Measurements from ENCODE around the gene EFNA3. TPM values are rescaled to one million over a fixed set of nuclear protein-coding genes. Genes with fewer than 3 reads are reported as not detected.

EFNA3 gene
- total RNA-seq, 1 experiment from 2014 or later = 7.5 TPM

DNA sequence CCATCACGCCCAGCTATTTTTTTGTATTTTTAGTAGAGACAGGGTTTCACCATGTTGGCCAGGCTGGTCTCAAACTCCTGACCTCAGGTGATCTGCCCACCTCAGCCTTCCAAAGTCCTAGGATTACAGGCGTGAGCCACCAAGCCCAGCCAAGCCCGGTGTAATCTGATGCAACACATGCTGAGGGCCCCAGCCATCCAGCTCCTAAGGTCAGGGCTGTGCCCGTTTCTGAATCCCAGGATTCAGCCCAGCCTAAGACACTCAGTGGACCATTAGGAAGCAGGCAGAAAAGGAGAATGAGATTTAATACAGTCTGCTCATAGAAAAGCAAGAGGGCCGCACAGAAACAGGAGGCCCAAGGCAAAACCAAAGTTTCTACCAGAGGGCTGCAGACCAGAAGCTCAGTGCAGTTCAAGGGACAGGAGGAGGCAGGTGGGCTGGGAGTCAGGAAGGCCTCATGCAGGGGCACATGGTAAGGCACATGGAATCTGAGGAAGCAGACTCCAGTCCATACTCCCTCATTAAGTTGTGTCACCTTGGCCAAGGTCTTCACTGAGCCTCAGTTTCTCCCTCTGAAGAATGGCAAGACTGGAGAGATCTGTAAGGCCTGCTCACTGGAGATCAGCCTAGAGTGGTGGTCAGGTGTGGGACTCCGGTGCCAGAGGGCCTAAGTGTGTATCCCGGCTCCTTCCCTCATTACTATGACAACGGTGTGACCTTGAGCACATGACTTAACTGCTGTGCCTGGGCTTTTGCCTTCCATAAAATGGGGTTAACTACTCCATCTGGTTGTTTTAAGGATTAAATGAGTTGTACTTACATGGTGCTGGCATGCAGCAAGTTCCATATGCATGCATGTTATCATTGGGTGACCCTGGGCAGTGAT is 29.9 kb upstream of the EFNA3 start:
- no peak for DNase-seq (ENCODE audit: low spot score)

DNA sequence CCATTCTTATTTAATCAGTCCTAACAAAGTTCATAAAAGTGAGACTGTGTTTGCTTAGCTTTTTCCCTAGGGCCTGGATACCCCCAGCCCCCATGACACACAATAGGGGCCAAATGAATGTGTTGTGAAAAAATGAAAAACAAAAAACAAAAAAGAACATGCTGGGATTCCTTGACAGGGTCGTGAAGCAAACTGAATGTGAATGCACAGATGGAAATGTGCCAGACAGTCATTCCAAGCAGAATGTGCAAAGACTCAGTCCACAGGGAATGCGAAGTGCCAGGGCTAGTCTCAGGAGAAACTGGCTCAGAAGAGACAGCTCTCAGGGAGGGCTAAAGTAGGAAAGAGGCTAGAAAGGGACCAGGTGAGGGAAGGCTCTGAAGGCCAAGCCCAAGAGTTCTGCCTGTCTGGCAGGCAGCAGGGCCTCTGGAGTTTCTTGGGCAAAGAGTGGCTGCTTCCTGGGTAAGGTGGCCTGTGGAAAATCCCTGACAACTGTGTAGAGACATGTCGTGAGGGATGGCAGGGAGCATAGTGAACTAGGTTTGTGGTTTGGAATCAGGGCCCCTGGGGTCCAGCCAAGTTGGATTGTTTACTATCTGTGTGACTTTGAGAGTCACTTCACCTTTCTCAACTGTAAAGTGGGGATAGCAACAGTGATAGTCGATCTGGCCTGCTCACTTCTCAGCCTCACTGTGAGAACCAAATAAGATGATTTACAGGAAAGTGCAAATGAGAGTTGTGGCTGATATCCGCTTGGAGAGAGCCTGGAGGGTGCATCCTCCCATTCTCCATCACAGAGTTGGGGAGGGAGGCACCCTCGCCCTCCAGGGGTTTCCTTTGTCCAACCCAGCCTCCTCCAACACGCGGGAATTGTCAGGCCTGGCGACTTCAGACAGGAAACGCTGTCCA is 28.7 kb upstream of the EFNA3 start:
- no peak for DNase-seq (ENCODE audit: low spot score)

DNA sequence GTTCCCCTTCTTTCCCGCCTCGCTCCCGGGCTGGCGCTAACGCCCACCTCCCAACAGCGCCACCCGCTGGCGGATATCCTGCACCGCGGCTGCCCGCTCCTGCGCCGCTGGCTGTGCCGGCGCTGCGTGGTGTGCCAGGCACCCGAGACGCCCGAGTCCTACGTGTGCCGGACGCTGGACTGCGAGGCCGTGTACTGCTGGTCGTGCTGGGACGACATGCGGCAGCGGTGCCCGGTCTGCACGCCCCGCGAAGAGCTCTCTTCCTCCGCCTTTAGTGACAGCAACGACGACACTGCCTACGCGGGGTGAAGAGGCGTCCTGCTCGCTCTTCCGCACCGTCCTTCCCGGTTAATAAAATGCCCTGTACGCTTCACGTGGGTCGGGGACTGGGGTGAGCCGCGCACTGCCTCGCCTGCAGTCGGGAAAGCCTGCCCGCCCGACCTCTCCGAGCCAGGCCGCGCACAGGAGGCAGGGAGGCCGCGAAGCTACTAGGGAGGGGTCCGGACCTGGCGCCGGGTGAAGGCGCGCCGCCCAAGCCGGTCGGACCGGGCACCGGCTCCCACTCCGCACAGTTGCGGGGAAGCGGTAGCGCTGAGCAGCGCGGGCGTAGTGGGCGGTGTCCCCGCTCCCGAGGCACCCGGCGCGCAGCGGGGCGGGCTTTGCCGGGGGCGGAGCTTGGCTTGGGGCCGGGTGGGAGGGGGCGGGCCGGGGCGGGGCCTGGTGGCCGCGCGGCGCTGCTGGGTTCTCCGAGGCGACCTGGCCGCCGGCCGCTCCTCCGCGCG is 27.9 kb upstream of the EFNA3 start, which contains the start of gene ADAM15:
Gene ADAM15, plus strand, starts transcription at position 757 of the 782 bp plus-strand sequence. CDS start 71 bp downstream, outside the sequence.
- peak; percentile 66 for DNase-seq (ENCODE audit: low spot score)

DNA sequence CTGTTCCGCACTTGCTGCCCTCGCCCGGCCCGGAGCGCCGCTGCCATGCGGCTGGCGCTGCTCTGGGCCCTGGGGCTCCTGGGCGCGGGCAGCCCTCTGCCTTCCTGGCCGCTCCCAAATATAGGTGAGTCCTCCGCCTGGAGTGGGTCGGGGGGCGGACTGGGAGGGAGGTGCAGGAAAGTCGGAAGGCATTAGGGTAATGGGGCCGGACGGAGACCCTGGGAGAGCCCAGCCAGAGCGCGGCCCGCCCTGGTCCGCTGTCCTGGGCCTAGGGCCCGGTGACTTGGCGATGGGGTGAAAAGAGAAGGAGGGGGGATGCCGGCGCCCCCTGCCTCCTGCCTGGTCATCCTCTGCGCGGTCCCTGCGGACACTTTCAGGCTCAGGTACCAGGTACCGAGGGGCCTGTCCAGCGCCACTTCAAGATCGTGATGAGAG is 27.3 kb upstream of the EFNA3 start:
- DNase-seq (ENCODE audit: low spot score) = no peak

DNA sequence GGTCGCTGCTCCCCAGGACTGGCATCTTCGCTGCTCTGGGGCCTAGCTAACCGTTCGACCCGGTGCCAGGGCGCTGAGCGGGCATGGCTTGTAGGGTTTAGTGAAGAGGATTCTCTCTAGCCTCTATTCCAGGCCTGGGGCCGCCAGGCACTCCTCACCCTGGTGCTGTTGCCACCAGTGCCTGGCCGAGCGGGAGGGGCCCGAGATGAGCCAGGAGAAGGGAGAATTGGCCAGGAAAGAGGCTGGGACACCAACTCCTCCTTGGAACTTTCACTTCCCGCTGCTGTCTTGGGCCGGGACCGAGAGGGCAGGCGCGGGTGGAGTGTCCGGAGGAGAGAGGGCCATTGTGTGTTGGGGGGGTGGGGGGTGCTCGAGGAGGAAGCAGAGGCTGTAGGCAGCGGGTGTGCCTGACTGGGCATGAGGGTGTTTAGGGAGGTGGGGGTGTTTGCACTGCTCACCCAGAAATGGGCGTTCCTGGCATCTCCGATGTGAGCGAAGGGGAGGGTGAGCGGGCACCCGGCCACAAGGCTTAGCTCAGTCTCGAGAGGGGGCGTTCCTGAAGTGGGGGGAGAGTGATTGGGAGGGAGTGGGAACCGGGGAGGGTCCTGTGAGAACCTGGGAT is 26.7 kb upstream of the EFNA3 start:
- DNase-seq (ENCODE audit: low spot score) = no peak

DNA sequence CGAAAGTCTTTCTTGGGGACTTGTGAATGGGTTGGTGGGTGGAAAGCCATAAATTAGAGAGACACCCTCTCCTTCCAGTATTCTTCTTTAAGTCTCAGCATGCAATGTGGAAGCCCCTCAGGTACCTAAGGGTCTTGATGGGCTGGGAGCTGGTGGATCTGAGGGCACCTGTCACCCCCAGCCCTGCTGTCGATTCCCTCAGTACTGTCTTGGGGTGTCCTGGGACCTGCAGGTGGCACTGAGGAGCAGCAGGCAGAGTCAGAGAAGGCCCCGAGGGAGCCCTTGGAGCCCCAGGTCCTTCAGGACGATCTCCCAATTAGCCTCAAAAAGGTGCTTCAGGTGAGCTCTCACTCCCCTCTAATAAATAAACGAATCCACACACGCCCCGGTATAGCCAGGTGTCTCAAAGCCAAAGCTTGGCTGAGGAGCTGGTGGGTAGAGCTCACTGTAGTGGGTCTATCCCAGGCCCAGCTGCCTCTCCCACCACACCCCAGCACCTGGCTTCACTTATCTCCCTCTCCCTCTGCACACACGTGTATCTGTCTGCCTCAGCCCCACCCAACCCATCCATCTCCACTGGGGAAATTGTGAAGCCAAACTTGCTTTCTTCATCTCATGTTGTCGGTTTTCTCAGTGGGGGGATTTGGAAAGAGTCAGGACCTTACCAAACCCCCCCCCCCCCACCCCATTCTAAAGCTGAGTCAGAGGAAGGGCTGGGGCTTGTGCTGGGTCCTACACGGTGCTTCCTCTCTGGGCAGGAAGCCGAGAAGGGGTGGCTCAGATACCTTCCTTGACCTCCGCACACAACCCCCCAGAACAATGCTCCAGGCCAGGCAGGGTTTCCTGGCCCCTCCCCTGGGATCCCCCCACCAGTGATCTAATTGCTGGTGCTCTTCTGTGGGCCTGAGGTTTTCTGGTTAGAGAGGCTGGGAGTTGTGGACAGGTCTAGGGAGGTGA is 25.9 kb upstream of the EFNA3 start:
- no peak for DNase-seq (ENCODE audit: low spot score)

DNA sequence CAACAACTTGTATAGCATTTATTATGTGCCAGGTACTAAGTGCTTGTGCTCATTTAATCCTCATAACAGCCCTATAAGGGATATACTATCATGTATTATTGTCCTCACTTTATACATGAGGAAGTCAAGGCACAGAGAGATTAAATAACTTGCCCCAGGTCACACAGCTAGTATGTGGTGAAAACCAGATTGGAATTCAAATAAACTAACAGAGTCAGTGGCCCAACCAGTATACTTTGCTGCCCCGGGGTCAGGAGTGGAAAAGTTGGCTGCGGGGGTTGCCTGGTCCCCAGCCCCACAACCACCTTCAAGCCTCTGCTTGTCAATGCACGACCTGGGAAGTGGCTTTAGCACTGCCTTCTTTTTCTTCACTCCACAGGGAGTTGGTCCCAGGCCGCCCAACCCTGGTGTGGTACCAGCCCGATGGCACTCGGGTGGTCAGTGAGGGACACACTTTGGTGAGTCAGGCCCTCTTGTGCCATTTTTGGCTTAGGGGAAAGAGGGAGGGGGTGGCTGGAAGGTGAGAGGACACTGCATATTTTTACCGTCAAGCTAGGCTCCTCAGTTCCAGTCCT is 25.0 kb upstream of the EFNA3 start:
- no peak for DNase-seq (ENCODE audit: low spot score)

DNA sequence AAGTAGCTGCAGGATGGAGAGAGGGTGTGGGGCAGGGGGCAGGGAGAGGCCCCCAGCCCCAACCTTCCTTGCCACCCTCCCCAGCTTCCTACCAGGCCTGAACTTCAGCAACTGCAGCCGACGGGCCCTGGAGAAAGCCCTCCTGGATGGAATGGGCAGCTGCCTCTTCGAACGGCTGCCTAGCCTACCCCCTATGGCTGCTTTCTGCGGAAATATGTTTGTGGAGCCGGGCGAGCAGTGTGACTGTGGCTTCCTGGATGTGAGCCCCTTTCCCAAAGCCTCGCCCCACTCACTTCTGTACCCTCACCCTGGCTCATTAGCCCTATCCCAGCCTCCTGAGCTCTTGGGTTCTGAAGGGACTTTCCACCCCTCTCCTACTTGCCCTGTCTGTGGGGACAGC is 21.5 kb upstream of the EFNA3 start:
- DNase-seq (ENCODE audit: low spot score) = no peak

DNA sequence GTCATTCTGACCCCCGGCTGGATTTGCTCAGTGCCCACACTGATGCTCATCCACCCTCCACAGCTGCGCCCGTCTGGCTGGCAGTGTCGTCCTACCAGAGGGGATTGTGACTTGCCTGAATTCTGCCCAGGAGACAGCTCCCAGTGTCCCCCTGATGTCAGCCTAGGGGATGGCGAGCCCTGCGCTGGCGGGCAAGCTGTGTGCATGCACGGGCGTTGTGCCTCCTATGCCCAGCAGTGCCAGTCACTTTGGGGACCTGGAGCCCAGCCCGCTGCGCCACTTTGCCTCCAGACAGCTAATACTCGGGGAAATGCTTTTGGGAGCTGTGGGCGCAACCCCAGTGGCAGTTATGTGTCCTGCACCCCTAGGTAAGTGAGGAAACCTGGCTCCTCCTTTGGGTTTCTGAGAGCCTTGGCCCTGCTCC is 20.8 kb upstream of the EFNA3 start:
- no peak for DNase-seq (ENCODE audit: low spot score)

DNA sequence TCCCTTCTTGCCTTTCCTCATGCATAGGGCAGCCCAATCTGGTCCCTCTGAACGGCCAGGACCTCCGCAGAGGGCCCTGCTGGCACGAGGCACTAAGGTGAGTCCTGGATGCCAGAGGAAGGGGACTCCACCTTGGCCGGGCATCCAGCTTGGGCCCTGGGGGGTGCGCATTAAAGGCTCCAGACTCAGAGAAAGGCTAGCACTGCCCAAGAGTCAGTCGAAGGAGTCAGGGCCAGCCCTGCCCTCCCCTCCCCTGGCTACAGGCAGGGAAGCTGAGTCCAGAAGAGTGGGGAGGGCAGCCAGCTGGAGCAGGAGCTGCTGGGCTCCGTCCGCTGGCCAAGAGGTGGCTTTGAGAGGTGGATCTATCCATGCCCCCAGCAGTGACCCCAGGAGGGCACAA is 17.9 kb upstream of the EFNA3 start:
- DNase-seq (ENCODE audit: low spot score) = no peak

DNA sequence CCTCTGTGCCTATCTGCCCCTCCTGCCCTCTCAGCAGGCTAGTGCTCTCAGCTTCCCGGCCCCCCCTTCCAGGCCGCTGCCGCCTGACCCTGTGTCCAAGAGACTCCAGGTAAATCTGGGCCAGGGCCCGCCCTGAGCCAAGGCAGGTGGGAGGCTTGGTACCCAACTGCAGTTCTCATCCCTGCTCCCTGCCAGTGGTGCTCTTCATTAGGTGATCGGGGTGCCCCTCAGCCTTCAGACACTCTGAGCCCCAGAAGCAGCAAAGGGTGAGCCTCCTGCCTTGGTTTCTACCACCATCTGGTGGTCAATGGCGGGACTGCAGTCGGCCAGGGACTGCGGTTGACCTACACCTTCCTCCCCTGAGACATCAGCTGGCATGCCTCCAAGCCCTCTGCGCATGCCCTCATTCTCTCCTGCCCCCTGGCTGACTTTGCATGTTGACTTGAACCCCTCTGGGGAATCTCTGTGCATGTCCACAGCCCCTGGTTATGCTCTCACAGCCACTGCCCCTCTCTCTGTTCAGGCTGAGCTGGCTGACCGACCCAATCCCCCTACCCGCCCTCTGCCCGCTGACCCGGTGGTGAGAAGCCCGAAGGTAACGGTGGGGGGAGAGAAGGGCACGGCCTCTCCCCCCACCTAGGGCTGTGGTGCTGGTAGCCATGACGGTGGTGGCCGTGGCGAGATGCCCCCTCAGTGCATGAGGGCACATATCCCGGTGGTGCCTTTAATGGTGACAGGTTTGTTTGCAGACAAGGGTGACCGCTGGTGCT is 17.1 kb upstream of the EFNA3 start:
- DNase-seq (ENCODE audit: low spot score) = peak; percentile 81

DNA sequence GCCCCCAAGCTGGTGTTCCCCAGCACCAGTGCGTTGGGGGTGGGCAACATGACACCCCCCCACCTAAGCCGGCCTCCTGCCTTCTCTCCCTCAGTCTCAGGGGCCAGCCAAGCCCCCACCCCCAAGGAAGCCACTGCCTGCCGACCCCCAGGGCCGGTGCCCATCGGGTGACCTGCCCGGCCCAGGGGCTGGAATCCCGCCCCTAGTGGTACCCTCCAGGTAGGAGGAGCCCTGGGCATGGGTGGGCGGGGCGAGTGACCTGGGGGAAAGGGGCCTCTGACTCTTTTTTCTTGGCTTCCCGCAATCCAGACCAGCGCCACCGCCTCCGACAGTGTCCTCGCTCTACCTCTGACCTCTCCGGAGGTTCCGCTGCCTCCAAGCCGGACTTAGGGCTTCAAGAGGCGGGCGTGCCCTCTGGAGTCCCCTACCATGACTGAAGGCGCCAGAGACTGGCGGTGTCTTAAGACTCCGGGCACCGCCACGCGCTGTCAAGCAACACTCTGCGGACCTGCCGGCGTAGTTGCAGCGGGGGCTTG is 16.4 kb upstream of the EFNA3 start:
- DNase-seq (ENCODE audit: low spot score) = no peak

DNA sequence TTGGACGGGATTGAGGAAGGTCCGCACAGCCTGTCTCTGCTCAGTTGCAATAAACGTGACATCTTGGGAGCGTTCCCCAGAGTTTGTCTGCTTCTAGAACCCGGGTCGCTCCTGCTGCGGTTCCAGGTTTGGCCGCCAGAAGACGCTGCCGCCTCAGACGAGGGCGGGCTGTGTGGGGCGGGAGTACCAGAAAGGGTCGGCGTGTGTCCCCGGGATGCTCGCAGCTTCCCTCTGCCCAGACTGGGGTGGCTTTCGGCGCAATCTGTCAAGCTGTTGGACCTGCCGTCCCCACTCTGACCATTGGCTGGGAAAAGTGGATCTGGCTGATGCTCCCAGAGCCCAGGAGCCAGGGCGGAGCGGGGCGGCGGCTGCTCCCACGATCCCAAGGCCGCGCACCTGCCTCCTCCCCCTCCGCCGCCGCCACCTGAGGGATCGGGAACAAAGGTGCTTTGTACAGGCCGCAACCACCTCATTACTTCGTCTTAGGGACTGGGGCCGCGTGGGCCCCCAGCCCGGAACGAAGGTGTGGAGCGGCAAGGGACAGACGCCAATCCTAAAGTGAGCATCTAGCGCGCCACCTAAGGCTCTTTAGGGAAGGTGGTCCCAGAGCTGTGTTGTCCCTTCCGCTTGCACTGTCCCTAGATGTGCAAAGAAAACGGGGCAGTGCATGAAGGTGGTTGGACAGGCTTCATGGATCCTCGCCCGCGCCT is 15.8 kb upstream of the EFNA3 start:
- no peak for DNase-seq (ENCODE audit: low spot score)

DNA sequence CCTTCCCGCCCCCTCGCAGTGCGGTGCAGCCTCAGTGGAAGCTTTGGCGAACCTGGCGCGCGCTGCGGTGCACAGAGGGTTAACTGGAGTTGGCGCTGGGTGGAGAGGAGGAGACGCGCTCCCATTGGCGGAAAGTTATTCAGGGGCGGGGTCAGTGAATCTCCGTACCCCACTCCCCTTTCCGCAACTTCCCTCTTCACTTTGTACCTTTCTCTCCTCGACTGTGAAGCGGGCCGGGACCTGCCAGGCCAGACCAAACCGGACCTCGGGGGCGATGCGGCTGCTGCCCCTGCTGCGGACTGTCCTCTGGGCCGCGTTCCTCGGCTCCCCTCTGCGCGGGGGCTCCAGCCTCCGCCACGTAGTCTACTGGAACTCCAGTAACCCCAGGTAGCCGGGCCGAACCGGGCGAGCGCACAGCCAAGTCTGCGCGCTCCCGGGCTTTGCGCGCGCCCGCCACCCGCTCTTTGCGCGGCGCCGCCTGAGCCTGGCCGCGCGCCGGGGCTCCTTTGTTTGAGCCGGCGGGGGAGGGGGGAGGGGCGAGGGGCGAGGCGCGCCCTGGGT is 15.0 kb upstream of the EFNA3 start, which contains the start of gene EFNA4:
Gene EFNA4, plus strand, starts transcription at position 191 of the 561 bp plus-strand sequence. Its CDS starts 84 bp downstream, at position 275.
- peak; percentile 76 for DNase-seq (ENCODE audit: low spot score)

DNA sequence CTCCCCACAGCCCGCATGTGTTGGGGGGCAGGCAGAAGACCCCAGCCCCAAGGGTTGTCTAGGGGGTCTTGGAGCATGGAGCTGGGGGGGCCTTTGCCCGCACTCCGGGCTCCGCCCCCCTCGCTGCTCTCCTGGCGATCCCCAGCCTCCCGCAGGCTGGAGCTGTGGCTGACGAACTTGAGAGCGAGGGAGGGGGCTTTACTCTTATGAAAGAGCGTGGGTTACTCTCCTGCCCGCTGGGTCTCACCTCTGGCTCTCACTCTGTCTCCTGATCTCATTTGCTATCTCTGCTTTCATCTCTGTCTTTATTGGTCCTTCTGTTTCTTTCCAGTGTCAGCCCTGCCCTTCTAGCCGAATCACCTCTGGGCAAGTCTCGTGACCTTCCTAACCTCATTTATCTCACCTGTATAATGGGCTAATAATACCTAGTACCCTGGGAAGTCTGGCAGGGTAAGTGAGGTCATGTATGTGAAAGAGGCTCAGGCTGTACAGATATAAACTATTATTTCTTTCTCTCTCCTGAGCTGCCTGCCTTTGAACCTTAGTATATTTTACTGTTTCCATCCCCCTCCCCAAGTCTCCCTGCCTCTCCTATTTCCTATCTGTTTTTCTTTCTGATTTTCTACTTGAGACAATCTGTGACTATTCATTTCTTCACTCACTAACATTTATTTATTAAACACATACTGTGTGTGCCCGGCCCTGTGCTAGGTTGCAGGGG is 14.4 kb upstream of the EFNA3 start:
- peak; percentile 42 for DNase-seq (ENCODE audit: low spot score)

DNA sequence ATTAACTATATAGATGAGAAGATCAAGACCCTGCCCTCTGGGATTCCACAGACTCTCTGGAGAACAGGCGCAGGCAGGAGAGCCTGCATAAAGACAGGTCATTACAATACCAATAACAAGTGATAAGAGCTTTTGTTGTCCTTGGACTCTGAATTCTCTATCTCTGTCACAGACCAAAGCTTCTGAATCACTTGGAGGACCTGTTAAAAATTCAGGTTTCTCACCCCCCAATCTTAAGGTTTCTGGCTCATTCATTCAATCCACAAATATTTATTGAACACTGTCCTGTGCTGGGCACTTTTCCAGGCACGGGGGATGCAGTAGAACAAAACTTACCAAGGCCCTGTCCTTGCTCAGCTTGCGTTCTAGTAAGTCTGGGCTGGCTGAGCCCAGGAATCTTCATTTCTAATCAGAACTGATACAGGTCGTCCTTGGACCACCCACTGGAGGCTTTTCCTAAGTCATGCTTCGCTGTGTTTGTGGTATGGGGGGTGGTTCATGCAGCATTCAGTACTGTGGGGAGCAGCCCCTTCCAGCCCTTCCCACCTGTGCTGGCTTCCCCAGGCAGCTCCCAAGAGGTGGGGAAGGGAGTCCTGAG is 13.7 kb upstream of the EFNA3 start:
- no peak for DNase-seq (ENCODE audit: low spot score)
